Mesendoderm (in vitro differentiated cells): ENCODE data around the gene TOR3A.

Source experiments
- DNase-seq: peaks from one replicate; pipeline ENCODE4 v3.0.0; 2013
- H2AK5ac ChIP-seq: 2 replicates; pipeline ENCODE4 v1.6.1; 2013; ENCODE audit warnings: low read length, inconsistent platforms
- H2BK120ac ChIP-seq: 2 replicates; pipeline ENCODE4 v1.6.1; 2013; ENCODE audit warnings: low read depth, mild to moderate bottlenecking, low read length, moderate library complexity, mixed read lengths
- H2BK15ac ChIP-seq: replicated peaks from 2 replicates; pipeline ENCODE4 v1.6.1; 2013; ENCODE audit warnings: low read depth, mild to moderate bottlenecking, moderate library complexity
- H2BK5ac ChIP-seq: 2 replicates; pipeline ENCODE4 v1.6.1; 2013; ENCODE audit warnings: low read length, inconsistent platforms
- H3K18ac ChIP-seq: 2 replicates; pipeline ENCODE4 v1.6.1; 2013; ENCODE audit warnings: mild to moderate bottlenecking, low read length, mixed read lengths
- H3K23ac ChIP-seq: one replicate; pipeline ENCODE4 v1.6.1; 2013; ENCODE audit warnings: low read length
- H3K27ac ChIP-seq: 2 replicates; pipeline ENCODE4 v1.5.1; 2013; ENCODE audit warnings: low read depth, mild to moderate bottlenecking, inconsistent platforms, low read length, moderate library complexity
- H3K27me3 ChIP-seq: 2 replicates; pipeline ENCODE4 v1.6.1; 2013; ENCODE audit warnings: low read length, control low read depth, mild to moderate bottlenecking, inconsistent platforms; ENCODE audit not compliant: insufficient read depth, poor library complexity
- H3K36me3 ChIP-seq: 2 replicates; pipeline ENCODE4 v1.6.1; 2013; ENCODE audit warnings: low read length, inconsistent platforms; ENCODE audit not compliant: control insufficient read depth, insufficient read depth
- H3K4ac ChIP-seq: one replicate; pipeline ENCODE4 v1.6.1; 2013; ENCODE audit warnings: low read depth, mild to moderate bottlenecking, low read length, moderate library complexity
- H3K4me1 ChIP-seq: 2 replicates; pipeline ENCODE4 v1.6.1; 2013; ENCODE audit warnings: low read depth, low read length, inconsistent platforms; ENCODE audit not compliant: control insufficient read depth
- H3K4me2 ChIP-seq: 2 replicates; pipeline ENCODE4 v1.6.1; 2013; ENCODE audit warnings: low read length
- H3K4me3 ChIP-seq: 2 replicates; pipeline ENCODE4 v1.5.1; 2013; ENCODE audit warnings: mild to moderate bottlenecking, low read length
- H3K56ac ChIP-seq: one replicate; pipeline ENCODE4 v1.6.1; 2013; ENCODE audit warnings: low read length
- H3K79me1 ChIP-seq: 2 replicates; pipeline ENCODE4 v1.6.1; 2013; ENCODE audit warnings: low read length, inconsistent platforms
- H3K79me2 ChIP-seq: 2 replicates; pipeline ENCODE4 v1.6.1; 2013; ENCODE audit warnings: mild to moderate bottlenecking, low read length; ENCODE audit not compliant: control insufficient read depth, insufficient read depth
- H3K9ac ChIP-seq: 2 replicates; pipeline ENCODE4 v1.6.1; 2013; ENCODE audit warnings: low read length, inconsistent platforms
- H4K5ac ChIP-seq: one replicate; pipeline ENCODE4 v1.6.1; 2013; ENCODE audit warnings: low read length
- H4K8ac ChIP-seq: one replicate; pipeline ENCODE4 v1.6.1; 2013; ENCODE audit warnings: low read depth, mild to moderate bottlenecking, control low read depth, low read length, moderate library complexity
- WGBS: extraction: QIAGEN DNeasy Blood & Tissue Kit; methylation state at CpG from one replicate; pipeline ENCODE4 v1.1.7; 2013; ENCODE audit warnings: low lambda C conversion rate, missing lambda C conversion rate; ENCODE audit not compliant: insufficient coverage; ENCODE audit errors: extremely low coverage; 5-methylcytosine and 5-hydroxymethylcytosine counted together

TOR3A gene

DNA sequence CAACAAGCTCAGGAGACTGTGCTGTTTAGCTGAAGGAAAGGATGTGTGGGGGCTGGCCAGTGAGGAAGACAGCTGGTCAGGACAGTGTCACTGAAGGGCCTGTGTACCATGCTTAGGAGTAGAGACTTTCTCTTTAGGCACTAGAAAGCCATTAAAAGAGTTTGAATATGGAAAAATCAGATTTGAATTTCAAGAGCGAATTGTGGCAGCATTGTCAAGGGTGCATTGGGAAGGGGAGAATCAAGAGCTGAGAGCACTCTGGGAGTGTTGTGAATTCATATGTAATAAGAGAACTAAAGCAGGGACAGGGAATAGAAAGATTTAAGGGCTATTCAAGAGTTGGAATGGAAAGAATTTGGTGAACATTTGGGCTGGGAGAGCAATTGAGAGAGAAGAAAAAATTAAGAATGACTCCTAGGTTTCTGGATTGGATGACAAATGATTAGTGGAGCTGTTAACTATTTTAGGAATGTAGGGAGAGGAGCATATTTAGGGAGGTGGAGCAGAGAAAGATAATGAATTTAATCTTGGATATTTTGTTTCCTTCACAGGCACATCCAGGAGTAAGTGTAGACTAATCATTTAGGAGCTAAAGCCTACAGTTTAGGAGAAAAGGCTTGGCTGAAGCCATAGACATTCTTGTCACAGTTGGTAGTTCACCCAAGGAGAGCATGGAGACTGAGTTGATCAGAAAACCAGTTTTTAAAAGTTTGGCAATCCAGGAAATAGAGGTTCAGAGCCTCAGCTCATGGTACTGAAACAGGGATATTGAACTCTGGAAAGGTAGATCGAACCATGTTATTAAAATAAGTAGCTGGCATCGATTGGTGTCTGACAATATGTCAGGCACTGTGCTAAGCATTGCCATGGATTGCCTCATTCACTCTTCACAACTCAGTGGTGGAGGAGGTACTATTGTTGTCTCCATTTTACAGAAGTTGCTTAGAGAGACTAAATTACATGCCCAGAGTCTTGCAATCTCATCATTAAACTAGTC lies 23.1 kb upstream of the TOR3A start:
- no peak overlapping the region for H3K27ac ChIP-seq
- peak; percentile 64 for DNase-seq

DNA sequence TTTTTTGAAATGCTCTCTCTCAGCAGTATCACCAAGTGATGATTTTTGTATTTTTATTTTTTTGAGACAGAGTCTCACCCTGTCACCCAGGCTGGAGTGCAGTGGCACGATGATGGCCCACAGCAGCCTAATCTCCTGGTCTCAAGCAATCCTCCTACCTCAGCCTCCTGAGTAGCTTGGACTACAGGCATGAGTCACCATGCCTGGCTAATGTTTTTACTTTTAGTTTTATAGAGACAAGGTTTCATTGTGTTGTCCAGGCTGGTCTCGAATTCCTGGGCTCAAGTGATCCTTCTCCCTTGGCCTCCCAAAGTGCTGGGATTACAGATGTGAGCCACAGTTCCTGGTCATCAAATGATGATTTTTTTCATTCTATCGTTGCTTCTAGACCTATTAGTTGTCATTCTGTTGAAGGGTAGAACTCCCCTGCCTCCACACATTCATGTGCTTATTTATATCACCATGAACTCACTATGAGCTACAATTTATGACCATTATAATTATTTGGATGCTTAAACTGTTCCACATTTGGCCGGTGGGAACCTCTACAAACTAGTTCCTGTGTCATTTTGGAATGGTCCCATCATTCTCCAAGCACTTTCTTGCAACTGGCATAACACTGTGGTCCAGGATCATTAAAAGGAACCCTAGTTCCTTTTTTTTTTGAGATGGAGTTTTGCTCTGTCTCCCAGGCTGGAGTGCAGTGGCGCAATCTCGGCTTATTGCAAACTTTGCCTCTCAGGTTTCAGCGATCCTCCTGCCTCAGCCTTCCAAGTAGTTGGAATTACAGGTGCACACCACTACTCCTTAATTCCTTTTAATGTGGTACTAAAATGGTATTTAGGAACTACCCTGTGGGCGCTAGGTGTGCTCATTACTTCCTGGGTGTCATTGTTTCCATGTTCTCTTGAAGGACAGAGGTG lies 20.2 kb upstream of the TOR3A start:
- Histone ChIP-seq H4K8ac (no peak overlapping the region), H3K4me2 (no peak overlapping the region), H3K4ac (no peak overlapping the region), H3K79me2 (no peaks in the 10 kb centered on the region), H2BK5ac (no peak overlapping the region), H3K9ac (no peak overlapping the region), H3K23ac (no peak overlapping the region), H3K4me3 (no peak overlapping the region), H3K36me3 (no peaks in the 10 kb centered on the region), H3K4me1 (peaks cover 2% of the 10 kb centered on the region), H3K56ac (no peak overlapping the region), H3K79me1 (no peaks in the 10 kb centered on the region), H3K27me3 (no peaks in the 10 kb centered on the region), H2BK120ac (no peak overlapping the region), H4K5ac (no peak overlapping the region), H2AK5ac (no peak overlapping the region), H3K18ac (no peak overlapping the region), H2BK15ac (no peak overlapping the region), H3K27ac (no peak overlapping the region)
- DNase-seq = no peak
- no CpG with 5 or more reads among the region's 8 CpGs for WGBS

More for the DNA sequence above, 23.1 kb upstream of the TOR3A start:
- H4K5ac ChIP-seq = no peak overlapping the region
- H2BK120ac ChIP-seq = no peak overlapping the region
- H2BK5ac ChIP-seq = no peak overlapping the region
- no peaks in the 10 kb centered on the region for H3K79me2 ChIP-seq
- H3K4me1 ChIP-seq = peaks cover 2% of the 10 kb centered on the region
- H3K23ac ChIP-seq = no peak overlapping the region
- no peaks in the 10 kb centered on the region for H3K36me3 ChIP-seq
- no peak overlapping the region for H3K4ac ChIP-seq
- no CpG with 5 or more reads among the region's 3 CpGs for WGBS
- no peak overlapping the region for H3K56ac ChIP-seq
- H3K4me3 ChIP-seq = no peak overlapping the region
- no peak overlapping the region for H3K4me2 ChIP-seq
- H3K9ac ChIP-seq = no peak overlapping the region
- H3K18ac ChIP-seq = peak overlapping the region; percentile 22
- no peaks in the 10 kb centered on the region for H3K79me1 ChIP-seq
- H2BK15ac ChIP-seq = no peak overlapping the region
- H4K8ac ChIP-seq = no peak overlapping the region
- H2AK5ac ChIP-seq = no peak overlapping the region
- no peaks in the 10 kb centered on the region for H3K27me3 ChIP-seq

DNA sequence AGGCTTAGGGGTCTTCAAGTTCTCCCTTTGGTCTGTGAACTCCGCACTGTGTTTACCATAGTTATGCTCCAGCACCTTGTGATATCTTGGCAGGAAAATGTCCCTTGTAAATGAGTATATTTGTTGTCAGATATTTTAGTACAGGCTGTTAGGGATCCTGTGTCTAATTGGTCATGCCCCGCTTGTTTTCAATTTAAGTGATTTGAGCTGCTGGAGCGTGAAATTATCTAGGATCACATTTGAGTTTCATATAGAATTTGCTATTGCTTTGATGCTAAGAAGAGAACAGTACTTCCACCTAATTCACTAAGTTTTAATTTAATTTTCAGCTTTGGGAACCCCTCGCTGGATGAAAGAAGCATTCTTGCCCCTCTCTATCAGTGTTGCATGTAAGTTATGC lies 15.4 kb upstream of the TOR3A start:
- no peaks in the 10 kb centered on the region for H3K79me1 ChIP-seq
- WGBS = no CpG with 5 or more reads among the region's 4 CpGs
- H3K4me2 ChIP-seq = no peak overlapping the region
- H3K9ac ChIP-seq = no peak overlapping the region
- no peak overlapping the region for H2BK5ac ChIP-seq
- H2BK120ac ChIP-seq = no peak overlapping the region
- H3K56ac ChIP-seq = no peak overlapping the region
- H3K18ac ChIP-seq = no peak overlapping the region
- H2AK5ac ChIP-seq = no peak overlapping the region
- H4K8ac ChIP-seq = no peak overlapping the region
- no peak overlapping the region for H3K23ac ChIP-seq
- no peaks in the 10 kb centered on the region for H3K36me3 ChIP-seq
- H3K79me2 ChIP-seq = no peaks in the 10 kb centered on the region
- H2BK15ac ChIP-seq = no peak overlapping the region
- no peaks in the 10 kb centered on the region for H3K4me1 ChIP-seq
- H3K27me3 ChIP-seq = no peaks in the 10 kb centered on the region
- no peak overlapping the region for H3K4ac ChIP-seq
- H4K5ac ChIP-seq = no peak overlapping the region
- H3K27ac ChIP-seq = no peak overlapping the region
- H3K4me3 ChIP-seq = no peak overlapping the region
- no peak for DNase-seq

DNA sequence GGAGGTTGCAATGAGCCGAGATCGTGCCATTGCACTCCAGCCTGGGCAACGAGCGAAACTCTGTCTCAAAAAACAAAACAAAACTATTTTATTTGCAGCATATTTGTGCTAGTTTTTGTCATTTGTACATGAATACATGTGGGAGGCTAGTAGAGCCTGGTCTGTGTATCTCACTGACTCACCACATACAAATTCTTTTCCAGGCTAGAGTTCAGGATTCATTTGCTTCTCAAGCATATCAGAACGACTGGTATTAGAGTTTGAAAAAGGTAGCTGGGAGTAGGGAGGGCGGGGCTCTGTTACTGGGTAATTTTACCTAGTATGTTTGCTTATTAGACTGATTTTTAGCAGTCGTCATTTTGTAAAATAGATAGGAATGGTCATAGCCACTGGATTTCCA lies 4.5 kb upstream of the TOR3A start:
- Histone ChIP-seq H2AK5ac (no peak overlapping the region), H3K4me2 (no peak overlapping the region), H3K27ac (no peak overlapping the region), H3K36me3 (no peaks in the 10 kb centered on the region), H3K4me1 (no peaks in the 10 kb centered on the region), H3K27me3 (no peaks in the 10 kb centered on the region), H3K9ac (no peak overlapping the region), H3K23ac (no peak overlapping the region), H3K79me2 (no peaks in the 10 kb centered on the region), H3K79me1 (no peaks in the 10 kb centered on the region), H3K56ac (no peak overlapping the region), H3K4ac (no peak overlapping the region), H3K4me3 (no peak overlapping the region), H3K18ac (no peak overlapping the region), H2BK120ac (no peak overlapping the region), H4K5ac (no peak overlapping the region), H2BK5ac (no peak overlapping the region), H2BK15ac (no peak overlapping the region), H4K8ac (no peak overlapping the region)
- no CpG with 5 or more reads among the region's 7 CpGs for WGBS
- no peak for DNase-seq

DNA sequence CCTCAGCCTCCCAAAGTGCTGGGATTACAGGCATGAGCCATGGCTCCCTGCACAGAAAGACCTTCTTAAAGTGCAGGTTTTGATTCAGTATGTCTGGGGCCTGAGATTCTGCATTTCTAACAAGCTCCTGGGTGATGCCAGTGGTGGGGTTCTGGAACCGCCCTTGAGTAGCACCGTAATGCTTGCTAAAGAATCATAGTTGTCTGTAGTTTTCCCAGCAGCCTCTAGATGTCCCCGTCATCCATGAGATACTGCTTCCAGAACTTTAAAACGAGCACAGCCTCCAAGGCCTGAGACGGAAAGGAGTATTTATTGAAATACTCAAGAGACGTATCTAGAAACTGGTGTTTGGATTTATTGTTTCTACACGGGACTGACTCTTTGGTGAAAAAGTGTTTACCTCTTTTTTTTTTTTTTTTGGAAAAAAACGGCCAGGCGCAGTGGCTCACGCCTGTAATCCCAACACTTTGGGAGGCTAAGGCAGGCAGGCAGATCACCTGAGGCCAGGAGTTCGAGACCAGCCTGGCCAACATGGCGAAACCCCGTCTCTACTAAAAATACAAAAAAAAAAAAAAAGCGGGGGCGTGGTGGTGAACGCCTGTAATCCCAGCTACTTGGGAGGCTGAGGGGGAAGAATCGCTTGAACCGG lies 2.6 kb upstream of the TOR3A start:
- no peak overlapping the region for H2BK120ac ChIP-seq
- H3K23ac ChIP-seq = no peak overlapping the region
- H4K8ac ChIP-seq = no peak overlapping the region
- no peak overlapping the region for H2AK5ac ChIP-seq
- no peak overlapping the region for H4K5ac ChIP-seq
- no peak overlapping the region for H2BK5ac ChIP-seq
- no peaks in the 10 kb centered on the region for H3K27me3 ChIP-seq
- no peak overlapping the region for H3K27ac ChIP-seq
- no peak overlapping the region for H3K4me3 ChIP-seq
- no peak overlapping the region for H3K4me2 ChIP-seq
- H3K18ac ChIP-seq = no peak overlapping the region
- peak; percentile 85 for DNase-seq
- no peak overlapping the region for H3K9ac ChIP-seq
- no peak overlapping the region for H3K4ac ChIP-seq
- no peaks in the 10 kb centered on the region for H3K36me3 ChIP-seq
- H3K4me1 ChIP-seq = peaks cover 2% of the 10 kb centered on the region
- no CpG with 5 or more reads among the region's 18 CpGs for WGBS
- no peak overlapping the region for H3K56ac ChIP-seq
- no peak overlapping the region for H2BK15ac ChIP-seq
- peaks cover 5% of the 10 kb centered on the region for H3K79me1 ChIP-seq
- H3K79me2 ChIP-seq = no peaks in the 10 kb centered on the region
